HepG2 (cell line): ENCODE results near the gene KIRREL3. TPM values are rescaled to one million over a fixed set of nuclear protein-coding genes. Genes with fewer than 3 reads are reported as not detected.

Experiments
- ATAC-seq: fragments of 200-7000 bp; cut with Tn5 transposase; 3 replicates; pipeline ENCODE4 v1.9.1; 2020; ENCODE audit warnings: mild to moderate bottlenecking, moderate library complexity
- BruUV-seq: library from RNA; stranded (reverse); fragments of 400-500 nt; replicated peaks from 2 replicates; lab custom pipeline; 2021; lab: Mats Ljungman, UMichigan
- CTCF ChIA-PET: fragments of 300-600 bp; formaldehyde crosslinking; extraction: SDS; loops from one replicate; lab custom pipeline; 2021; ENCODE audit warnings: low total read pairs, inconsistent platforms, low intra/inter-chr PET ratio; lab: Yijun Ruan, JAX
- POLR2A ChIA-PET: fragments of 350-600 bp; sonication (Branson Sonifier 250); formaldehyde crosslinking; loops from one replicate; lab custom pipeline; 2020; ENCODE audit warnings: antibody characterized with exemption, inconsistent platforms; lab: Yijun Ruan, JAX
- DNase-seq: peaks from one replicate; pipeline ENCODE4 v3.0.0-alpha.2; 2015; ENCODE audit warnings: low spot score
- FAIRE-seq: peaks from 3 replicates; lab custom pipeline; 2011; peaks lifted over from hg19 to GRCh38; lab: Jason Lieb, UNC
- H2AFZ ChIP-seq: one replicate; pipeline ENCODE4 v1.6.1; 2011; ENCODE audit warnings: low read length, inconsistent platforms
- H3K27ac ChIP-seq: fragments of 300-600 bp; 3 replicates; pipeline ENCODE4 v1.8.0; 2011; ENCODE audit warnings: mixed run types, mild to moderate bottlenecking, mixed read lengths, low read length, inconsistent platforms; ENCODE audit not compliant: insufficient read depth; ENCODE audit errors: extremely low read length
- H3K27me3 ChIP-seq, 2 experiments: fragments of 200-600 bp in 1 of 2; 2 replicates in 1 of 2; 3 replicates in 1 of 2; pipeline versions ENCODE4 v1.6.0 to v1.8.0; 2011; ENCODE audit warnings: low read length in 2 of 2, mild to moderate bottlenecking in 2 of 2, moderate library complexity in 2 of 2, inconsistent platforms in 1 of 2; ENCODE audit not compliant: insufficient read depth in 2 of 2, control insufficient read depth in 1 of 2
- H3K36me3 ChIP-seq, 2 experiments: fragments of 200-600 bp in 1 of 2; replicated peaks in 1 of 2; 2 replicates in 1 of 2; 3 replicates in 1 of 2; pipeline versions ENCODE4 v1.5.1 to v1.8.0; 2011; ENCODE audit warnings: low read length in 2 of 2, inconsistent platforms in 1 of 2; ENCODE audit not compliant: insufficient read depth in 2 of 2, control insufficient read depth in 1 of 2
- H3K4me1 ChIP-seq: 2 replicates; pipeline ENCODE4 v1.5.1; 2012; ENCODE audit warnings: low read length, inconsistent platforms; ENCODE audit not compliant: insufficient read depth
- H3K4me2 ChIP-seq: 2 replicates; pipeline ENCODE4 v1.6.0; 2011; ENCODE audit warnings: low read depth, low read length, inconsistent platforms
- H3K4me3 ChIP-seq, 3 experiments: fragments of 200-600 bp in 1 of 3; sonication (generic), shearing (Covaris generic) in 1 of 3; replicated peaks in 1 of 3; 2 replicates each; pipeline ENCODE4 v1.5.1; 2011 to 2016; ENCODE audit warnings: low read length in 3 of 3, inconsistent platforms in 2 of 3, low read depth in 2 of 3, mild to moderate bottlenecking in 2 of 3, control low read depth in 1 of 3, mixed read lengths in 1 of 3; ENCODE audit not compliant: insufficient read depth in 1 of 3
- H3K79me2 ChIP-seq: one replicate; pipeline ENCODE4 v1.6.1; 2011; ENCODE audit warnings: low read length, inconsistent platforms; ENCODE audit not compliant: insufficient read depth
- H3K9ac ChIP-seq: 2 replicates; pipeline ENCODE4 v1.6.0; 2011; ENCODE audit warnings: mild to moderate bottlenecking, low read depth, low read length, inconsistent platforms; ENCODE audit not compliant: insufficient read depth
- H3K9me3 ChIP-seq: 2 replicates; pipeline ENCODE4 v1.5.1; 2012; ENCODE audit warnings: mild to moderate bottlenecking, low read length
- H4K20me1 ChIP-seq: 2 replicates; pipeline ENCODE4 v1.6.0; 2011; ENCODE audit warnings: inconsistent platforms, mild to moderate bottlenecking, low read length, moderate library complexity; ENCODE audit not compliant: insufficient read depth
- FOSL2 ChIP-seq: sonication (generic); formaldehyde crosslinking; IDR thresholded peaks from 2 replicates; pipeline ENCODE4 v1.4.0; 2020; ENCODE audit warnings: missing genetic modification reagents
- HOXA9 ChIP-seq: sonication (generic); formaldehyde crosslinking; IDR thresholded peaks from 2 replicates; pipeline ENCODE4 v1.8.1; 2022; ENCODE audit warnings: missing genetic modification reagents, mild to moderate bottlenecking, moderate library complexity, borderline replicate concordance
- KLF9 ChIP-seq: IDR thresholded peaks from 2 replicates; pipeline ENCODE4 v1.6.1; 2016; ENCODE audit warnings: low read depth
- STAT5B ChIP-seq: sonication (generic); formaldehyde crosslinking; IDR thresholded peaks from 2 replicates; pipeline ENCODE4 v1.4.0; 2020; ENCODE audit warnings: missing genetic modification reagents
- YEATS2 ChIP-seq: sonication (generic); formaldehyde crosslinking; IDR thresholded peaks from 2 replicates; pipeline ENCODE4 v1.4.0; 2020; ENCODE audit warnings: missing genetic modification reagents, borderline replicate concordance
- ZC3H4 ChIP-seq: sonication (generic); formaldehyde crosslinking; IDR thresholded peaks from 2 replicates; pipeline ENCODE4 v1.4.0; 2020; ENCODE audit warnings: missing genetic modification reagents, borderline replicate concordance
- ZNF292 ChIP-seq: sonication (generic); formaldehyde crosslinking; IDR thresholded peaks from 2 replicates; pipeline ENCODE4 v1.8.1; 2022; ENCODE audit warnings: mild to moderate bottlenecking, low read depth, missing genetic modification reagents, borderline replicate concordance
- ZNF468 ChIP-seq: sonication (generic); formaldehyde crosslinking; IDR thresholded peaks from 2 replicates; pipeline ENCODE4 v1.8.0; 2022; ENCODE audit warnings: mild to moderate bottlenecking, moderate library complexity, missing genetic modification reagents
- ZNF558 ChIP-seq: sonication (generic); formaldehyde crosslinking; IDR thresholded peaks from 2 replicates; pipeline ENCODE4 v1.9.0; 2022; ENCODE audit warnings: mild to moderate bottlenecking, missing genetic modification reagents, borderline replicate concordance
- WGBS: methylation state at CpG from one replicate; pipeline ENCODE4 v1.1.6; 2017; ENCODE audit warnings: low lambda C conversion rate; 5-methylcytosine and 5-hydroxymethylcytosine counted together
- in situ Hi-C: cut with HindIII; loops from 2 replicates; pipeline ENCODE4 v1.10.0; 2017; ENCODE audit warnings: low pct_unique_long_range_greater_than_20kb; ENCODE audit not compliant: extremely low pct_ligation_motif_present
- intact Hi-C: fragments of 100-400 bp; cut with micrococcal nuclease; formaldehyde crosslinking; loops from one replicate; pipeline ENCODE4 v1.10.0; 2022; ENCODE audit not compliant: unreplicated experiment
- polyA plus RNA-seq, 8 experiments: library from polyadenylated mRNA; depleted of rRNA in 3 of 8; stranded (reverse) in 7 of 8; unstranded in 1 of 8; fragments of >200 nt; fragmentation: Illumina TruSeq in 4 of 8; extraction: Trizol in 4 of 8; gene quantifications; 2 replicates each; pipeline versions ENCODE4 v1.2.1 to v1.2.3, GENCODE V29; 2011 to 2016; ENCODE audit warnings: low read depth in 4 of 8, missing spikeins in 1 of 8, mixed read lengths in 1 of 8; ENCODE audit not compliant: insufficient read depth in 1 of 8
- total RNA-seq, 5 experiments: library from RNA; depleted of rRNA; stranded (reverse); fragments of >200 nt; fragmentation: Illumina TruSeq; extraction: Trizol; gene quantifications; 2 replicates each; pipeline ENCODE4 v1.2.3, GENCODE V29; 2016; ENCODE audit warnings: low read depth in 1 of 5
- TF ChIP-seq, protein P1 (sequence below): sonication (generic); formaldehyde crosslinking; IDR thresholded peaks from 2 replicates; pipeline ENCODE4 v1.4.0; 2020; ENCODE audit warnings: missing genetic modification reagents, borderline replicate concordance
- TF ChIP-seq, protein P2 (sequence below): sonication (generic); formaldehyde crosslinking; IDR thresholded peaks from 2 replicates; pipeline ENCODE4 v1.4.0; 2020; ENCODE audit warnings: mild to moderate bottlenecking, missing genetic modification reagents, borderline replicate concordance
- TF ChIP-seq, protein P3 (sequence below): sonication (generic); formaldehyde crosslinking; conservative IDR thresholded peaks from 2 replicates; pipeline ENCODE4 v1.8.0; 2022; ENCODE audit warnings: low read depth, missing genetic modification reagents
- TF ChIP-seq, protein P4 (sequence below): sonication (generic); formaldehyde crosslinking; IDR thresholded peaks from 2 replicates; pipeline ENCODE4 v1.4.0; 2020; ENCODE audit warnings: missing genetic modification reagents, borderline replicate concordance

The KIRREL3 gene
- total and polyA plus RNA-seq, 2 of the 13 experiments (the other 11 are each of a cell fraction or from before 2014, with no cell fraction given) = not detected

DNA sequence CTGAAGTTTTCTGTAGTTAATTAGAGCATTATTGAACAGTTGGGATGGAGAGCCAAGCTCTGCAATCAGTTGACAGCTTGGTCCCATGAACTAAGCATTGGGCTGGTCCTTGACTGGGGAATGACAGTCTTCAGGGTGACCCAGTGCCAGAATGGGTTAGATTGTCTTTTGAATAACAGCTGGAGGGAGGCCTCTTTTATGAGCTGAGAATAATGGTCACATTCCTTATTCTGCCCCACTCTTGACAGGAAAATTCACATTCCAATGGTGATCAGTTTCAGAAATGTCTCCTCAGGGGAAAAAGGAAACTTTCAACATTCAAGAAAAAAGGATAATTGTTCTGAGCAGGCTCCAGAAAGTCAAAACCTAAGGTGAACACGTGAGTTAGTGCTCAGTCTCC lies 113.9 kb downstream of the KIRREL3 start:
- ATAC-seq = no peak
- CTCF ChIA-PET = no interaction called here
- BruUV-seq = no TSS peak
- no peak for DNase-seq
- TF ChIP-seq ZC3H4 (CRISPR knock-in tag) (no peak), YEATS2 (CRISPR knock-in tag) (no peak), FOSL2 (CRISPR knock-in tag) (no peak), KLF9 (CRISPR knock-in tag) (no peak), HOXA9 (CRISPR knock-in tag) (no peak), ZNF558 (CRISPR knock-in tag) (no peak), STAT5B (CRISPR knock-in tag) (no peak), ZNF292 (CRISPR knock-in tag) (no peak), ZNF468 (CRISPR knock-in tag) (no peak)
- TF ChIP-seq, protein P1, sequence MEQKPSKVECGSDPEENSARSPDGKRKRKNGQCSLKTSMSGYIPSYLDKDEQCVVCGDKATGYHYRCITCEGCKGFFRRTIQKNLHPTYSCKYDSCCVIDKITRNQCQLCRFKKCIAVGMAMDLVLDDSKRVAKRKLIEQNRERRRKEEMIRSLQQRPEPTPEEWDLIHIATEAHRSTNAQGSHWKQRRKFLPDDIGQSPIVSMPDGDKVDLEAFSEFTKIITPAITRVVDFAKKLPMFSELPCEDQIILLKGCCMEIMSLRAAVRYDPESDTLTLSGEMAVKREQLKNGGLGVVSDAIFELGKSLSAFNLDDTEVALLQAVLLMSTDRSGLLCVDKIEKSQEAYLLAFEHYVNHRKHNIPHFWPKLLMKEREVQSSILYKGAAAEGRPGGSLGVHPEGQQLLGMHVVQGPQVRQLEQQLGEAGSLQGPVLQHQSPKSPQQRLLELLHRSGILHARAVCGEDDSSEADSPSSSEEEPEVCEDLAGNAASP (CRISPR knock-in tag) = no peak
- TF ChIP-seq, protein P2, sequence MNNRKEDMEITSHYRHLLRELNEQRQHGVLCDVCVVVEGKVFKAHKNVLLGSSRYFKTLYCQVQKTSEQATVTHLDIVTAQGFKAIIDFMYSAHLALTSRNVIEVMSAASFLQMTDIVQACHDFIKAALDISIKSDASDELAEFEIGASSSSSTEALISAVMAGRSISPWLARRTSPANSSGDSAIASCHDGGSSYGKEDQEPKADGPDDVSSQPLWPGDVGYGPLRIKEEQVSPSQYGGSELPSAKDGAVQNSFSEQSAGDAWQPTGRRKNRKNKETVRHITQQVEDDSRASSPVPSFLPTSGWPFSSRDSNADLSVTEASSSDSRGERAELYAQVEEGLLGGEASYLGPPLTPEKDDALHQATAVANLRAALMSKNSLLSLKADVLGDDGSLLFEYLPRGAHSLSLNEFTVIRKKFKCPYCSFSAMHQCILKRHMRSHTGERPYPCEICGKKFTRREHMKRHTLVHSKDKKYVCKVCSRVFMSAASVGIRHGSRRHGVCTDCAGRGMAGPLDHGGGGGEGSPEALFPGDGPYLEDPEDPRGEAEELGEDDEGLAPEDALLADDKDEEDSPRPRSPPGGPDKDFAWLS (CRISPR knock-in tag) = no peak
- TF ChIP-seq, protein P3, sequence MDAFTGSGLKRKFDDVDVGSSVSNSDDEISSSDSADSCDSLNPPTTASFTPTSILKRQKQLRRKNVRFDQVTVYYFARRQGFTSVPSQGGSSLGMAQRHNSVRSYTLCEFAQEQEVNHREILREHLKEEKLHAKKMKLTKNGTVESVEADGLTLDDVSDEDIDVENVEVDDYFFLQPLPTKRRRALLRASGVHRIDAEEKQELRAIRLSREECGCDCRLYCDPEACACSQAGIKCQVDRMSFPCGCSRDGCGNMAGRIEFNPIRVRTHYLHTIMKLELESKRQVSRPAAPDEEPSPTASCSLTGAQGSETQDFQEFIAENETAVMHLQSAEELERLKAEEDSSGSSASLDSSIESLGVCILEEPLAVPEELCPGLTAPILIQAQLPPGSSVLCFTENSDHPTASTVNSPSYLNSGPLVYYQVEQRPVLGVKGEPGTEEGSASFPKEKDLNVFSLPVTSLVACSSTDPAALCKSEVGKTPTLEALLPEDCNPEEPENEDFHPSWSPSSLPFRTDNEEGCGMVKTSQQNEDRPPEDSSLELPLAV (CRISPR knock-in tag) = no peak
- TF ChIP-seq, protein P4, sequence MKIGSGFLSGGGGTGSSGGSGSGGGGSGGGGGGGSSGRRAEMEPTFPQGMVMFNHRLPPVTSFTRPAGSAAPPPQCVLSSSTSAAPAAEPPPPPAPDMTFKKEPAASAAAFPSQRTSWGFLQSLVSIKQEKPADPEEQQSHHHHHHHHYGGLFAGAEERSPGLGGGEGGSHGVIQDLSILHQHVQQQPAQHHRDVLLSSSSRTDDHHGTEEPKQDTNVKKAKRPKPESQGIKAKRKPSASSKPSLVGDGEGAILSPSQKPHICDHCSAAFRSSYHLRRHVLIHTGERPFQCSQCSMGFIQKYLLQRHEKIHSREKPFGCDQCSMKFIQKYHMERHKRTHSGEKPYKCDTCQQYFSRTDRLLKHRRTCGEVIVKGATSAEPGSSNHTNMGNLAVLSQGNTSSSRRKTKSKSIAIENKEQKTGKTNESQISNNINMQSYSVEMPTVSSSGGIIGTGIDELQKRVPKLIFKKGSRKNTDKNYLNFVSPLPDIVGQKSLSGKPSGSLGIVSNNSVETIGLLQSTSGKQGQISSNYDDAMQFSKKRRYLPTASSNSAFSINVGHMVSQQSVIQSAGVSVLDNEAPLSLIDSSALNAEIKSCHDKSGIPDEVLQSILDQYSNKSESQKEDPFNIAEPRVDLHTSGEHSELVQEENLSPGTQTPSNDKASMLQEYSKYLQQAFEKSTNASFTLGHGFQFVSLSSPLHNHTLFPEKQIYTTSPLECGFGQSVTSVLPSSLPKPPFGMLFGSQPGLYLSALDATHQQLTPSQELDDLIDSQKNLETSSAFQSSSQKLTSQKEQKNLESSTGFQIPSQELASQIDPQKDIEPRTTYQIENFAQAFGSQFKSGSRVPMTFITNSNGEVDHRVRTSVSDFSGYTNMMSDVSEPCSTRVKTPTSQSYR (CRISPR knock-in tag) = no peak
- H4K20me1 ChIP-seq = no peaks in the 10 kb centered on the region
- H3K4me3 ChIP-seq = no peak overlapping the region
- H3K27me3 ChIP-seq = peaks cover 1 to 3% of the 10 kb centered on the region in 2 experiments; a peak in 1 of 5 replicates
- no peaks in the 10 kb centered on the region for H3K79me2 ChIP-seq
- in situ Hi-C loops = no loop called here
- no peak overlapping the region for H2AFZ ChIP-seq
- H3K9me3 ChIP-seq = no peaks in the 10 kb centered on the region
- intact Hi-C loops = no loop called here
- no peak overlapping the region for H3K27ac ChIP-seq
- 0% methylated on average over 1 of the region's 1 CpG for WGBS
- no peaks in the 10 kb centered on the region for H3K4me1 ChIP-seq
- POLR2A ChIA-PET = no interaction called here
- FAIRE-seq = no peak
- H3K9ac ChIP-seq = no peak overlapping the region
- H3K4me2 ChIP-seq = no peak overlapping the region
- H3K36me3 ChIP-seq = no peaks in the 10 kb centered on the region
